Trophoblast cell (in vitro differentiated cells and primary cell): ENCODE data around the gene ZP1.

Source experiments
- DNase-seq, 2 donors: peaks; one replicate each; pipeline ENCODE4 v3.0.0-alpha.2; 2016
- H2AFZ ChIP-seq: 2 replicates; pipeline ENCODE4 v1.6.1; 2013; ENCODE audit warnings: low read length, moderate library complexity, mild to moderate bottlenecking; ENCODE audit not compliant: insufficient read depth, poor library complexity
- H2AK5ac ChIP-seq: 2 replicates; pipeline ENCODE4 v1.6.1; 2013; ENCODE audit warnings: mild to moderate bottlenecking, low read length
- H2BK120ac ChIP-seq: 2 replicates; pipeline ENCODE4 v1.6.1; 2013; ENCODE audit warnings: low read length, mild to moderate bottlenecking, moderate library complexity; ENCODE audit not compliant: insufficient read depth, poor library complexity
- H2BK12ac ChIP-seq: 2 replicates; pipeline ENCODE4 v1.6.1; 2013; ENCODE audit warnings: mild to moderate bottlenecking, low read length, moderate library complexity
- H2BK5ac ChIP-seq: 2 replicates; pipeline ENCODE4 v1.6.1; 2013; ENCODE audit warnings: low read length, low read depth, moderate library complexity, mild to moderate bottlenecking; ENCODE audit not compliant: poor library complexity
- H3K14ac ChIP-seq: 2 replicates; pipeline ENCODE4 v1.6.1; 2013; ENCODE audit warnings: mild to moderate bottlenecking, low read length
- H3K18ac ChIP-seq: 2 replicates; pipeline ENCODE4 v1.6.1; 2013; ENCODE audit warnings: mild to moderate bottlenecking, low read length
- H3K23ac ChIP-seq: 2 replicates; pipeline ENCODE4 v1.6.1; 2013; ENCODE audit warnings: low read length
- H3K27ac ChIP-seq: 2 replicates; pipeline ENCODE4 v1.5.1; 2013; ENCODE audit warnings: low read depth, mild to moderate bottlenecking, inconsistent platforms, low read length, moderate library complexity
- H3K27me3 ChIP-seq: 2 replicates; pipeline ENCODE4 v1.6.1; 2013; ENCODE audit warnings: inconsistent platforms, mild to moderate bottlenecking, low read length, moderate library complexity; ENCODE audit not compliant: insufficient read depth
- H3K36me3 ChIP-seq, 2 experiments: 1 replicate in 1 of 2; 2 replicates in 1 of 2; pipeline ENCODE4 v1.6.1; 2013; ENCODE audit warnings: low read length in 2 of 2, mild to moderate bottlenecking in 2 of 2, moderate library complexity in 1 of 2; ENCODE audit not compliant: insufficient read depth in 2 of 2, control insufficient read depth in 1 of 2
- H3K4ac ChIP-seq: 2 replicates; pipeline ENCODE4 v1.6.1; 2013; ENCODE audit warnings: low read depth, mild to moderate bottlenecking, low read length, moderate library complexity
- H3K4me1 ChIP-seq, 2 experiments: 1 replicate in 1 of 2; 2 replicates in 1 of 2; pipeline ENCODE4 v1.6.1; 2013; ENCODE audit warnings: low read length in 2 of 2, mild to moderate bottlenecking in 2 of 2, moderate library complexity in 1 of 2; ENCODE audit not compliant: insufficient read depth in 2 of 2, control insufficient read depth in 1 of 2
- H3K4me2 ChIP-seq: 2 replicates; pipeline ENCODE4 v1.6.1; 2013; ENCODE audit warnings: inconsistent platforms, mild to moderate bottlenecking, low read length, moderate library complexity
- H3K4me3 ChIP-seq: 2 replicates; pipeline ENCODE4 v1.5.1; 2013; ENCODE audit warnings: mild to moderate bottlenecking, low read depth, low read length, inconsistent platforms
- H3K79me1 ChIP-seq: one replicate; pipeline ENCODE4 v1.6.1; 2013; ENCODE audit warnings: low read length
- H3K79me2 ChIP-seq: 2 replicates; pipeline ENCODE4 v1.6.1; 2013; ENCODE audit warnings: low read length, mild to moderate bottlenecking; ENCODE audit not compliant: control insufficient read depth, insufficient read depth, poor library complexity
- H3K9ac ChIP-seq: 2 replicates; pipeline ENCODE4 v1.6.1; 2013; ENCODE audit warnings: mild to moderate bottlenecking, low read length
- H3K9me3 ChIP-seq: 2 replicates; pipeline ENCODE4 v1.6.1; 2013; ENCODE audit warnings: low read depth, mild to moderate bottlenecking, control low read depth, inconsistent platforms, low read length; ENCODE audit not compliant: insufficient read depth
- H4K12ac ChIP-seq: 2 replicates; pipeline ENCODE4 v1.6.1; 2013; ENCODE audit warnings: low read depth, mild to moderate bottlenecking, low read length, moderate library complexity
- H4K8ac ChIP-seq: 2 replicates; pipeline ENCODE4 v1.6.1; 2013; ENCODE audit warnings: low read depth, mild to moderate bottlenecking, low read length, moderate library complexity
- H4K91ac ChIP-seq: one replicate; pipeline ENCODE4 v1.6.1; 2013; ENCODE audit warnings: low read depth, mild to moderate bottlenecking, low read length, moderate library complexity
- WGBS: extraction: QIAGEN DNeasy Blood & Tissue Kit; methylation state at CpG from one replicate; pipeline ENCODE4 v1.1.7; 2013; ENCODE audit warnings: missing lambda C conversion rate; ENCODE audit not compliant: insufficient read length, insufficient coverage; ENCODE audit errors: extremely low coverage; 5-methylcytosine and 5-hydroxymethylcytosine counted together

The ZP1 gene

GRCh38 chr11:60914633-60915247 is 47.4 kb downstream of the ZP1 start:
- Histone ChIP-seq H3K9ac (peak overlapping the region; percentile 73), H3K27me3 (no peaks in the 10 kb centered on the region), H3K9me3 (no peaks in the 10 kb centered on the region), H3K18ac (peak overlapping the region; percentile 91), H2BK5ac (peak overlapping the region; percentile 78), H4K91ac (peak overlapping the region; percentile 90), H3K4me2 (peak overlapping the region; percentile 89), H3K79me2 (peaks cover 7% of the 10 kb centered on the region), H3K4me1 (peaks cover 15 to 21% of the 10 kb centered on the region in 2 experiments), H2AK5ac (no peak overlapping the region), H2BK12ac (no peak overlapping the region), H3K79me1 (peaks cover 13% of the 10 kb centered on the region), H3K27ac (peak overlapping the region; percentile 43), H3K36me3 (peaks cover 3 to 4% of the 10 kb centered on the region in 2 experiments), H3K23ac (no peak overlapping the region), H3K4me3 (peak overlapping the region; percentile 78), H4K12ac (peak overlapping the region; percentile 95), H4K8ac (peak overlapping the region; percentile 97), H2AFZ (peak overlapping the region; percentile 96), H2BK120ac (peak overlapping the region; percentile 73), H3K14ac (peak overlapping the region; percentile 95), H3K4ac (peak overlapping the region; percentile 71)
- no CpG with 5 or more reads among the region's 31 CpGs for WGBS
- peak; percentile 42 to 61 for DNase-seq

- Histone ChIP-seq H2AFZ (peak overlapping the region; percentile 2), H4K91ac (peak overlapping the region; percentile 27), H3K4me1 (peaks cover 15 to 21% of the 10 kb centered on the region in 2 experiments), H3K9ac (peak overlapping the region; percentile 64), H3K4me3 (peak overlapping the region; percentile 48), H3K9me3 (no peaks in the 10 kb centered on the region), H3K27me3 (no peaks in the 10 kb centered on the region), H3K79me1 (peaks cover 13% of the 10 kb centered on the region), H3K36me3 (peaks cover 4 to 10% of the 10 kb centered on the region in 2 experiments), H3K14ac (peak overlapping the region; percentile 2), H2BK120ac (no peak overlapping the region), H3K79me2 (peaks cover 7% of the 10 kb centered on the region), H3K4me2 (peak overlapping the region; percentile 89), H2BK12ac (no peak overlapping the region), H3K27ac (peak overlapping the region; percentile 43), H4K12ac (peak overlapping the region; percentile 40), H2BK5ac (no peak overlapping the region), H3K18ac (no peak overlapping the region), H2AK5ac (no peak overlapping the region), H4K8ac (peak overlapping the region; percentile 19), H3K23ac (no peak overlapping the region), H3K4ac (peak overlapping the region; percentile 38)
- WGBS: no CpG with 5 or more reads among the region's 17 CpGs
- DNase-seq: peak; percentile 86 to 88
Observed at GRCh38 chr11:60915248-60915914, 48.0 kb downstream of the ZP1 start.

GRCh38 chr11:60916669-60917206 is 49.4 kb downstream of the ZP1 start:
- Histone ChIP-seq H2AK5ac (no peak overlapping the region), H3K79me1 (peaks cover 13% of the 10 kb centered on the region), H3K9me3 (no peaks in the 10 kb centered on the region), H2BK5ac (no peak overlapping the region), H2BK12ac (no peak overlapping the region), H3K9ac (no peak overlapping the region), H3K4me1 (peaks cover 15 to 21% of the 10 kb centered on the region in 2 experiments), H3K18ac (no peak overlapping the region), H3K23ac (no peak overlapping the region), H2BK120ac (no peak overlapping the region), H3K4ac (no peak overlapping the region), H2AFZ (no peak overlapping the region), H3K79me2 (peaks cover 7% of the 10 kb centered on the region), H4K12ac (no peak overlapping the region), H3K36me3 (peaks cover 17 to 23% of the 10 kb centered on the region in 2 experiments), H4K91ac (no peak overlapping the region), H3K27me3 (no peaks in the 10 kb centered on the region), H3K4me2 (no peak overlapping the region), H3K14ac (no peak overlapping the region), H3K4me3 (no peak overlapping the region), H3K27ac (no peak overlapping the region), H4K8ac (no peak overlapping the region)
- DNase-seq: no peak
- no CpG with 5 or more reads among the region's 3 CpGs for WGBS

GRCh38 chr11:60917267-60917666 is 49.9 kb downstream of the ZP1 start:
- no peak overlapping the region for H3K9ac ChIP-seq
- no peak overlapping the region for H3K4me2 ChIP-seq
- H2BK5ac ChIP-seq: no peak overlapping the region
- no CpG with 5 or more reads among the region's 1 CpG for WGBS
- no peak overlapping the region for H2BK12ac ChIP-seq
- peaks cover 7% of the 10 kb centered on the region for H3K79me2 ChIP-seq
- H3K27ac ChIP-seq: no peak overlapping the region
- no peak overlapping the region for H3K18ac ChIP-seq
- peaks cover 15 to 21% of the 10 kb centered on the region in 2 experiments for H3K4me1 ChIP-seq
- H4K91ac ChIP-seq: no peak overlapping the region
- no peak overlapping the region for H3K14ac ChIP-seq
- no peak overlapping the region for H2BK120ac ChIP-seq
- no peak overlapping the region for H3K23ac ChIP-seq
- peaks cover 23 to 29% of the 10 kb centered on the region in 2 experiments for H3K36me3 ChIP-seq
- no peaks in the 10 kb centered on the region for H3K27me3 ChIP-seq
- H3K9me3 ChIP-seq: no peaks in the 10 kb centered on the region
- no peak overlapping the region for H4K8ac ChIP-seq
- no peak overlapping the region for H4K12ac ChIP-seq
- H3K4ac ChIP-seq: no peak overlapping the region
- DNase-seq: no peak
- no peak overlapping the region for H2AFZ ChIP-seq
- H2AK5ac ChIP-seq: no peak overlapping the region
- no peak overlapping the region for H3K4me3 ChIP-seq
- H3K79me1 ChIP-seq: peaks cover 13% of the 10 kb centered on the region
